Measurements from ENCODE around the gene SLC25A6. TPM values are rescaled to one million over a fixed set of nuclear protein-coding genes. Genes with fewer than 3 reads are reported as not detected.
A peak's percentile ranks its signal among the peaks of the same experiment; 100 is the strongest.

Gene SLC25A6
- total RNA-seq, 1 donor from 2014 or later: 453 TPM

DNA sequence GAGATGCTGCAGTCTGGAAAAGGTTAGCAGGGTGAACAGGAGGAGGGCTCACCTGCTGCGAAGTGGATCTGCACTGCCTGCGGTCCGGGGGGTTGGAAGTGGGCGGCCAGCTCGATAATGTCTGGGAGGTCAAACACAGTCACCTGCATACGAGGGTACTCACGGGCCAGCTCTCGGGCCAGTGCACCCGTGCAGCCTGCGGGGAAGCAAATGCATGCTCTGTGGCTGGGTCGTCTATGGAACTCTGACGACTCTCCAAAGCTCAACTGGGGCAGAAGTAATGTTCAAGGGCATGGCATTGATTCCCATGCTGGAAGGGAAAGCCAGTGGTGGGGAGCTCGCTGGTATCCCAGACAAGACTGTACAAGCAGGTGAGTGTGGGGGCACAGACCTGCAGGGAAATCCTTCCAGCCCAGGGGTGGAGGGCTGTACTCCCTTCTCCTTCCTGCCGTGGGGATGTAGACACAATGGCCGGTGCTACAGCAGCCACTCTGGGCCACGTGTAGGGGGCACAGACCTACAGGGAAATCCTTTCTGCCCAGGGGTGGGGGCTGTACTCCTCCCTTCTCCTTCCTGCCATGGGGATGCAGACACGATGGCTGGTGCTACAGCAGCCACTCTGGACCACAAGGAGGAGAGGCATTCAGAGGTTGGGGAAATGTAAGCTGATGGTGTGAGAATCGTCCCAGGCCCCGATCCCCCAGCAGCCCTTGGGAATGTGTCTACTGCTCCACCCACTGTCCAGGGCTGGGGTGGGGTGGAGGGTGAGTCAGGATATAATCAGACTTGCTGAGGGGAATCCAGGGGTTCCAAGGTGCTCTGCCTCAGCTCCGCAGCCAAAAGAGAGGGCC lies 26.2 kb upstream of the SLC25A6 start:
- Mint-ChIP-seq H3K9me3 (peaks cover 7% of the 10 kb centered on the region), H3K27me3 (ENCODE audit: low read depth) (no peaks in the 10 kb centered on the region), H3K36me3 (peaks cover 35% of the 10 kb centered on the region), H3K4me1 (no peaks in the 10 kb centered on the region), H3K4me3 (no peak overlapping the region), H3K27ac (no peak overlapping the region)
- TF ChIP-seq, protein P1, sequence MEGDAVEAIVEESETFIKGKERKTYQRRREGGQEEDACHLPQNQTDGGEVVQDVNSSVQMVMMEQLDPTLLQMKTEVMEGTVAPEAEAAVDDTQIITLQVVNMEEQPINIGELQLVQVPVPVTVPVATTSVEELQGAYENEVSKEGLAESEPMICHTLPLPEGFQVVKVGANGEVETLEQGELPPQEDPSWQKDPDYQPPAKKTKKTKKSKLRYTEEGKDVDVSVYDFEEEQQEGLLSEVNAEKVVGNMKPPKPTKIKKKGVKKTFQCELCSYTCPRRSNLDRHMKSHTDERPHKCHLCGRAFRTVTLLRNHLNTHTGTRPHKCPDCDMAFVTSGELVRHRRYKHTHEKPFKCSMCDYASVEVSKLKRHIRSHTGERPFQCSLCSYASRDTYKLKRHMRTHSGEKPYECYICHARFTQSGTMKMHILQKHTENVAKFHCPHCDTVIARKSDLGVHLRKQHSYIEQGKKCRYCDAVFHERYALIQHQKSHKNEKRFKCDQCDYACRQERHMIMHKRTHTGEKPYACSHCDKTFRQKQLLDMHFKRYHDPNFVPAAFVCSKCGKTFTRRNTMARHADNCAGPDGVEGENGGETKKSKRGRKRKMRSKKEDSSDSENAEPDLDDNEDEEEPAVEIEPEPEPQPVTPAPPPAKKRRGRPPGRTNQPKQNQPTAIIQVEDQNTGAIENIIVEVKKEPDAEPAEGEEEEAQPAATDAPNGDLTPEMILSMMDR (IDR thresholded peaks at IDR 0.05; ENCODE audit: unreplicated experiment): no peak
- no peak for DNase-seq (ENCODE audit: low spot score in 2 of 2, unreplicated experiment in 2 of 2)

DNA sequence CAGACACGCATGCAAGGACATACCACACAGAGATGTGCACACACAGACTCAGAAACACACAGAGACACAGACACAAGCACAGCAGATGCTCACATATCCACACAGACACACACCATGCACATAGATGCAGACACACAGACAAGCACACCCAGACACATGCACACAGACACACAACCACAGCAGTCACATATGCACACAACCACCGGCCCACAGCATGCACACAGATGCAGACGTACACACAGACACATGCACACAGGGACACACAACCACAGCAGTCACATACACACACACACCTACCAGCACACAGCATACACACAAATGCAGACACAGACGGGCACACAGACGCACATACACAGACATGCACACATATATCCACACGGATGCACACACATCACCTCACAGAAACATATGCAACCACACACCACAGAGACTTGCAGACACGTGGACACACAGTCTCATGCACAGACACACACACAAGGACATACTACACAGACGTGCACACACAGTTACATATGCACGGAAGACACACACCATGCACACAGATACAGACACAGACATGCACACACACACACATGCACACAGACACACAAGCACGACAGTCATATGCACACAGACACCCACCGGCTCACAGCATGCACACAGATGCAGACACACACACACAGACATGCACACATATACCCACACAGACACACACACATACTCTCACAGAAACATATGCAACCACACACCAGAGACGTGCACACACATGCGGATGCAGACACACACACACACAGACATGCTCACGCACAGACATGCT lies 25.2 kb upstream of the SLC25A6 start:
- no peak for DNase-seq (ENCODE audit: low spot score in 2 of 2, unreplicated experiment in 2 of 2)
- H3K36me3 Mint-ChIP-seq: peaks cover 35% of the 10 kb centered on the region
- H3K9me3 Mint-ChIP-seq: peaks cover 7% of the 10 kb centered on the region
- no peak overlapping the region for H3K4me3 Mint-ChIP-seq
- no peaks in the 10 kb centered on the region for H3K27me3 Mint-ChIP-seq (ENCODE audit: low read depth)
- no peaks in the 10 kb centered on the region for H3K4me1 Mint-ChIP-seq
- H3K27ac Mint-ChIP-seq: no peak overlapping the region
- TF ChIP-seq, protein P1 (IDR thresholded peaks at IDR 0.05; ENCODE audit: unreplicated experiment): no peak

DNA sequence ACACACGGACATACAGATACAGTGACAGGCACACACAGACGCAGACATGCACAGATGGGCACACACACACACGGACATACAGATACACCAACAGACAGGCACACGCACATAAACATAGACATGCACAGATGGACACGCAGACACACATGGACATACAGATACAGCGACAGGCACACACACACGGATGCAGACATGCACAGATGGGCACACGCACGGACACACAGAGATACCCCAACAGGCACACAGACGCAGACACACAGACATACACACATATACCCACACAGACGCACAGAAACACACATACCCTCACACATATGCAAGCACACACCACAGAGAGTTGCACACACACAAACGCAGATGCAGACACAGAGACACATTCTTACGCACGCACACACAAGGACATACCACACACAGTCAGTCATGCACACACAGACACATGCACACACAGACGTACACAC lies 24.4 kb upstream of the SLC25A6 start:
- Mint-ChIP-seq H3K9me3 (no peaks in the 10 kb centered on the region), H3K36me3 (peaks cover 32% of the 10 kb centered on the region), H3K4me3 (no peak overlapping the region), H3K27ac (no peak overlapping the region), H3K27me3 (ENCODE audit: low read depth) (no peaks in the 10 kb centered on the region), H3K4me1 (no peaks in the 10 kb centered on the region)
- DNase-seq (ENCODE audit: low spot score in 2 of 2, unreplicated experiment in 2 of 2): no peak
- TF ChIP-seq, protein P1 (IDR thresholded peaks at IDR 0.05; ENCODE audit: unreplicated experiment): no peak

DNA sequence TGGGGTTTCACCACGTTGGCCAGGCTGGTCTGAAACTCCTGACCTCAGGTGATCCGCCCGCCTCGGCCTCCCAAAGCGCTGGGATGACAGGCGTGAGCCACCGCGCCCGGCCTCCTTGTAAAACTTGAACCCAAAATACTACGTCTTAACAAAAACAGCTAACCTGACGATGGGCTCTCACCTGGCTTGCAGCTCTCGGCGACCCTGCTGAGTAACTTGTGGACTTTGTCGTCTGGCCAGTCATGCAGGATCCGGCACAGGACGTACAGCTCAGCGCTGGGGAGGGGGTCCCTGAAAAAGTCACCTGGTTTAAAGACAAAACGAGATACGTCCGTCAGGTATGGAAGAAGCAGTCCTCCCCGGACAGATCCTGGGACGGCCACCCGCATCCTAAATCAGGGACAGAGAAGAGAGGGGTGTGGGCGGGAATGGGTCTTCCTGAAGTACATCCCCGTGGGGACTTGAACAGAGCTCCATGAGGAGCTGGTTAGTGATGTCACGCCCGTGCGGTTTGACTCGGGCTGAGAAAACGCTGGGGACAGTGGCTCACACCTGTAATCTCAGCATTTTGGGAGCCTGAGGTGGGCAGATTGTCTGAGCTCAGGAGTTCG lies 20.7 kb upstream of the SLC25A6 start:
- TF ChIP-seq, protein P1 (IDR thresholded peaks at IDR 0.05; ENCODE audit: unreplicated experiment): no peak
- H3K9me3 Mint-ChIP-seq: no peaks in the 10 kb centered on the region
- H3K27me3 Mint-ChIP-seq (ENCODE audit: low read depth): no peaks in the 10 kb centered on the region
- DNase-seq (ENCODE audit: low spot score in 2 of 2, unreplicated experiment in 2 of 2): no peak
- no peaks in the 10 kb centered on the region for H3K4me1 Mint-ChIP-seq
- H3K36me3 Mint-ChIP-seq: peaks cover 20% of the 10 kb centered on the region
- no peak overlapping the region for H3K4me3 Mint-ChIP-seq
- H3K27ac Mint-ChIP-seq: no peak overlapping the region

DNA sequence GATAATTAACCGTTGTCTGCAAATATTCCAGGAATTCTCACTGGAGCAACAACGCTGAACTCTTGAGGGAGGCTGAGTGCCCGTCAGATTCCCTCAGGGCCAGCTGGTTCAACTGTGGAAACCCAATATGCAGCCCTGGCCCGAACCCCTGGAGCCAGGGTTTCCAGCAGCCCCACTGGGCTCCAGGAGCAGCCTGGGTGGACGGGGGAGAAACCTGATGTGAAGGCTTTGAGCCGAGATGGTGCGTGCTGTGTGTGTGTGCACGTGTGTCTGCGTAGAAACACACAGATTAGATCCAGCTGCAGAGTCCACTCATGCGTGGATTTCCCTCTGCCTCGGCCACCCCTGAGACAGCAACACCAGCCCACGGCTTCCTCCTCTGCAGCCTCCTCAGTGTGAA lies 19.4 kb upstream of the SLC25A6 start:
- Mint-ChIP-seq H3K27ac (peak overlapping the region; percentile 66), H3K36me3 (peaks cover 20% of the 10 kb centered on the region), H3K9me3 (no peaks in the 10 kb centered on the region), H3K27me3 (ENCODE audit: low read depth) (no peaks in the 10 kb centered on the region), H3K4me3 (no peak overlapping the region), H3K4me1 (no peaks in the 10 kb centered on the region)
- no peak for DNase-seq (ENCODE audit: low spot score in 2 of 2, unreplicated experiment in 2 of 2)
- TF ChIP-seq, protein P1 (IDR thresholded peaks at IDR 0.05; ENCODE audit: unreplicated experiment): no peak

All from mesothelial cell of epicardium (in vitro differentiated cells).